NCI-H460 (cell line): ENCODE results near the gene FADS6. TPM values are rescaled to one million over a fixed set of nuclear protein-coding genes. Genes with fewer than 3 reads are reported as not detected.

Experiments used
- DNase-seq: peaks from one replicate; pipeline ENCODE4 v3.0.0-alpha.2; 2016; ENCODE audit warnings: low read depth; ENCODE audit errors: extremely low read depth
- total RNA-seq: library from RNA; depleted of rRNA; stranded (reverse); fragments of >200 nt; shearing (Covaris generic); gene quantifications from 2 replicates; pipeline ENCODE4 v1.2.3, GENCODE V29; 2014

FADS6 gene
- total RNA-seq, 1 experiment from 2014 or later: not detected

- DNase-seq: no peak
Measured at GRCh38 chr17:74892013-74892841, 1.2 kb downstream of the FADS6 start.

- no peak for DNase-seq
Measured at GRCh38 chr17:74890554-74890953, 2.9 kb downstream of the FADS6 start.

- no peak for DNase-seq
Measured at GRCh38 chr17:74888469-74888868, 5.0 kb downstream of the FADS6 start.

GRCh38 chr17:74883241-74883745, 10.1 kb downstream of the FADS6 start:
- no peak for DNase-seq

- DNase-seq: no peak
Measured at GRCh38 chr17:74882517-74883240, 10.8 kb downstream of the FADS6 start.

- DNase-seq: no peak
Measured at GRCh38 chr17:74881073-74881472, 12.4 kb downstream of the FADS6 start.

- no peak for DNase-seq
Measured at GRCh38 chr17:74879308-74879707, 14.1 kb downstream of the FADS6 start.

- DNase-seq: no peak
Measured at GRCh38 chr17:74878658-74879057, 14.8 kb downstream of the FADS6 start.

GRCh38 chr17:74877592-74878548, 15.6 kb downstream of the FADS6 start:
- no peak for DNase-seq

- DNase-seq: no peak
Measured at GRCh38 chr17:74875977-74876593, 17.3 kb downstream of the FADS6 start.

- no peak for DNase-seq
Measured at GRCh38 chr17:74875155-74875976, 18.1 kb downstream of the FADS6 start.

- no peak for DNase-seq
Measured at GRCh38 chr17:74874615-74875037, 18.8 kb downstream of the FADS6 start.

- DNase-seq: peak; percentile 31
Measured at GRCh38 chr17:74873874-74874614, 19.4 kb downstream of the FADS6 start.

- DNase-seq: peak; percentile 100
Measured at GRCh38 chr17:74873037-74873873, 20.2 kb downstream of the FADS6 start.

- DNase-seq: no peak
Measured at GRCh38 chr17:74872313-74873036, 21.0 kb downstream of the FADS6 start, which contains the start of gene FDXR. FDXR (minus strand) TSS chr17:74872994; CDS start chr17:74872944, 50 bp downstream.

GRCh38 chr17:74871356-74872076, 21.9 kb downstream of the FADS6 start:
- no peak for DNase-seq
